Ishikawa (cell line): ENCODE data around the gene SMIM7.

ENCODE experiments used
- CEBPB ChIP-seq: IDR thresholded peaks from 2 replicates; pipeline ENCODE4 v1.6.1; 2012
- CREB1 ChIP-seq: IDR thresholded peaks from 2 replicates; pipeline ENCODE4 v1.6.1; 2012; ENCODE audit warnings: low read depth
- FOXM1 ChIP-seq: IDR thresholded peaks from 2 replicates; pipeline ENCODE4 v1.6.1; 2012; ENCODE audit warnings: low read depth, borderline replicate concordance
- NFIC ChIP-seq: IDR thresholded peaks from 2 replicates; pipeline ENCODE4 v1.6.1; 2012
- RAD21 ChIP-seq: IDR thresholded peaks from 2 replicates; pipeline ENCODE4 v1.6.1; 2012; ENCODE audit warnings: low read depth
- REST ChIP-seq: IDR thresholded peaks from 2 replicates; pipeline ENCODE4 v1.6.1; 2012; ENCODE audit warnings: low read depth, mild to moderate bottlenecking
- YY1 ChIP-seq: IDR thresholded peaks from 2 replicates; pipeline ENCODE4 v1.6.1; 2012; ENCODE audit warnings: low read depth
- TF ChIP-seq, protein P1 (sequence below): IDR thresholded peaks from 2 replicates; pipeline ENCODE4 v1.6.1; 2012

DNA sequence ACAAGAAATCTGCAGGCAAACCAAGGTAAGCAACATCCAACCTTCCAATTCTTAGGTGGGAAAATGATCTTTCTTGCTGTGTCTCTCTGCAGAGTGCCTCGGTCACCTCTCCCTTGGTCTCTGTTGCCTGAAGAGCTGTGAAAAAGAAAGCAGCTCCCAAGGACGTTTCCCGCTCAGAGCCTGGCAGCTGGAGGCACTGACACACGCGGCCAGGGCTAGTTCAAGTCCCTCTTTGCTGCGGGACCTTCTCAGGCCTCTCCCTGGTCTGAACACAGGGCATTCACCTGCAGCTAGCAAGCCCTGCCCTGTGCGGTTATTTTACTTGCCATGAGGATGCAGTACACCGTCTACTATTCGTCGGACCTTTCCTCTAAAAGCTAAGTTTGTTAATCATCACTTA lies 35.7 kb downstream of the SMIM7 start:
- TF ChIP-seq RAD21 (no peak), NFIC (no peak), CREB1 (no peak), FOXM1 (no peak), CEBPB (no peak), REST (no peak), YY1 (no peak)
- TF ChIP-seq, protein P1, sequence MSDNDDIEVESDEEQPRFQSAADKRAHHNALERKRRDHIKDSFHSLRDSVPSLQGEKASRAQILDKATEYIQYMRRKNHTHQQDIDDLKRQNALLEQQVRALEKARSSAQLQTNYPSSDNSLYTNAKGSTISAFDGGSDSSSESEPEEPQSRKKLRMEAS, result no peak
